Gastroesophageal sphincter (tissue), 4 donors: ENCODE measurements around the gene ZNF792. TPM values are rescaled to one million over a fixed set of nuclear protein-coding genes. Genes with fewer than 3 reads are reported as not detected.
"Not testable (repeated sequence)": the region's sequence is repeated elsewhere in the genome, so short reads cannot be mapped to it uniquely, and the experiment has no call there.

Experiments
- ATAC-seq: fragments of 150-250 bp; one replicate; pipeline ENCODE4 v1.9.1; 2016; ENCODE audit warnings: mild to moderate bottlenecking, moderate library complexity
- H3K27ac ChIP-seq, 4 donors: fragments of 200-600 bp; sonication (generic) in 3 of 4; 1 replicate in 3 of 4; 2 replicates in 1 of 4; pipeline ENCODE4 v1.5.1; 2016 to 2019
- H3K27me3 ChIP-seq: fragments of 200-600 bp; sonication (generic); one replicate; pipeline ENCODE4 v1.5.1; 2019
- H3K36me3 ChIP-seq, 2 donors: fragments of 200-600 bp; sonication (generic); one replicate each; pipeline ENCODE4 v1.5.1; 2019; ENCODE audit warnings: control low read depth in 1 of 2
- H3K4me1 ChIP-seq, 3 donors: fragments of 200-600 bp; sonication (generic); 1 replicate in 2 of 3; 2 replicates in 1 of 3; pipeline ENCODE4 v1.5.1; 2016 to 2019; ENCODE audit warnings: control low read depth in 2 of 3
- H3K4me3 ChIP-seq, 2 donors: fragments of 200-600 bp; sonication (generic); one replicate each; pipeline ENCODE4 v1.5.1; 2019; ENCODE audit warnings: mild to moderate bottlenecking in 1 of 2, moderate library complexity in 1 of 2
- H3K9me3 ChIP-seq, 3 donors: fragments of 200-600 bp; sonication (generic); one replicate each; pipeline ENCODE4 v1.5.1; 2017 to 2019; ENCODE audit warnings: control low read depth in 2 of 3
- CTCF ChIP-seq, 4 experiments: fragments of 200-600 bp in 2 of 4; fragments of 450-650 bp in 2 of 4; sonication (generic) in 1 of 4; IDR thresholded peaks; one replicate each; pipeline ENCODE4 v1.5.1; 2017 to 2019; ENCODE audit warnings: antibody characterized with exemption in 4 of 4, mild to moderate bottlenecking in 2 of 4, moderate library complexity in 2 of 4
- EP300 ChIP-seq: sonication (generic); formaldehyde crosslinking; IDR thresholded peaks from one replicate; pipeline ENCODE4 v1.6.1; 2017; ENCODE audit warnings: antibody characterized with exemption, mild to moderate bottlenecking
- POLR2A ChIP-seq, 2 donors: fragments of 450-650 bp; IDR thresholded peaks; one replicate each; pipeline ENCODE4 v1.6.1; 2017; ENCODE audit warnings: antibody characterized with exemption in 2 of 2, mild to moderate bottlenecking in 2 of 2, moderate library complexity in 1 of 2
- POLR2AphosphoS5 ChIP-seq: sonication (generic); formaldehyde crosslinking; IDR thresholded peaks from one replicate; pipeline ENCODE4 v1.6.1; 2017; ENCODE audit warnings: antibody characterized with exemption
- WGBS, 2 donors: methylation state at CpG; one replicate each; pipeline ENCODE4 v1.1.5; 2018; ENCODE audit warnings: low coverage in 1 of 2; 5-methylcytosine and 5-hydroxymethylcytosine counted together
- total RNA-seq, 4 donors: library from RNA; depleted of rRNA; stranded (reverse); fragments of >200 nt; gene quantifications; one replicate each; pipeline ENCODE4 v1.1.0, GENCODE V29; 2016

The ZNF792 gene
- total RNA-seq, 4 donors from 2014 or later, result 6.5 to 10.2 (median 7.3) TPM

DNA sequence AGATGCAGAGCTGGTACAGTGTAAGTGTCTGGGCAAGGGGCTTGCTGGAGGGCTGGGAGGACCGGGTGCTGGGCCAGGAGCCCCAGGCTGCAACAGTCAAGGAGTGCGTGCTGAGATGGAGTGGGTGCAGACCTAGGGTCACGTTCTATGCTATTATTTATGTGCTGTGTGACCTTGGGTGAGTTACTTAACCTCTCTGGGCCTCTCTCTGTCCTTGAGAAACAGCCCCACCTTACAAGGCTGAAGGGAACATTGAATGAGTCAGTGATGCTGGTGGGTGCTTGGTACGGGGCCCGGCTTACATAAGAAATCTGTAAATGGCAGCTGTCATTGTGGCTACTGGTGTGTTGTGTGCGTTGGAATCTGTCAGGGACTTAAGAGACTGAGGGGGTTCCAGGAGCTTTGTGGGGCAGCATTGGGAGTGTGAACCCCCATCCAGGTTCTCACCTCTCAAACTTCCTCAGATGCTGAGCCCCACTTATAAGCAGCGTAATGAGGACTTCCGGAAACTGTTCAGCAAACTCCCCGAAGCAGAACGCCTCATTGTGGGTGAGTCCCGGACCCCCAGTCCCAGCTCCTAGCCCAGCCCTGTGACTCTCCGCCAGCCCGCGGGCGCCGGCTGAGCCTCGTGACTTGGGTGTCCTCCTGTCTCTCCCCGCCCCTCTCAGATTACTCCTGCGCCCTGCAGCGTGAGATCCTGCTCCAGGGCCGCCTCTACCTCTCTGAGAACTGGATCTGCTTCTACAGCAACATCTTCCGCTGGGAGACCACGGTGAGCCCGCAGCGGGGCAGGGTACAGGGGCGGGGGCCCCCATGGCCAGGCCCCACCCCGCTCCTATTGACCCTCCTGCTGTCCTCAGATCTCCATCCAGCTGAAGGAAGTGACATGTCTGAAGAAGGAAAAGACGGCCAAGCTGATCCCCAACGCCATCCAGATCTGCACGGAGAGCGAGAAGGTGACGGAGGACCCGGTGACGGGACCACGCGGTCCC, 45.7 kb upstream of the ZNF792 start:
- H3K27ac ChIP-seq, result peak overlapping the region in 2 of 4 donors; percentile 32 to 57
- no peak for ATAC-seq
- H3K36me3 ChIP-seq, result peaks cover 0 to 71% of the 10 kb centered on the region in 2 donors
- TF ChIP-seq POLR2AphosphoS5 (no peak), CTCF (IDR thresholded peaks at IDR 0.05) (no peak)
- WGBS, 2 donors, result 83 to 92% methylated on average over 3 to 8 of the region's 36 CpGs
- peaks cover 0 to 67% (median 5%) of the 10 kb centered on the region in 3 donors for H3K4me1 ChIP-seq
- H3K27me3 ChIP-seq, result no peaks in the 10 kb centered on the region
- no peaks in the 10 kb centered on the region for H3K9me3 ChIP-seq
- no peak overlapping the region for H3K4me3 ChIP-seq

- no peaks in the 10 kb centered on the region for H3K27me3 ChIP-seq
- H3K27ac ChIP-seq, result peak overlapping the region in 3 of 4 donors; percentile 32 to 57 (median 56)
- no peaks in the 10 kb centered on the region for H3K9me3 ChIP-seq
- peaks cover 0 to 71% (median 5%) of the 10 kb centered on the region in 3 donors for H3K4me1 ChIP-seq
- TF ChIP-seq POLR2AphosphoS5, result peak; percentile 8
- no peak for TF ChIP-seq CTCF (IDR thresholded peaks at IDR 0.05)
- TF ChIP-seq EP300, result no peak
- peaks cover 0 to 63% of the 10 kb centered on the region in 2 donors for H3K36me3 ChIP-seq
- ATAC-seq, result peak; percentile 40
- H3K4me3 ChIP-seq, result no peak overlapping the region
- 51 to 54% methylated on average over 4 to 5 of the region's 12 CpGs for WGBS, 2 donors
Measured at GRCh38 chr19:35008891-35009341, 44.9 kb upstream of the ZNF792 start.

GRCh38 chr19:35007427-35007826, 43.4 kb upstream of the ZNF792 start:
- Histone ChIP-seq H3K36me3 (peaks cover 0 to 62% of the 10 kb centered on the region in 2 donors), H3K4me1 (peaks cover 0 to 71% (median 10%) of the 10 kb centered on the region in 3 donors)
- H3K27me3 ChIP-seq, H3K9me3 ChIP-seq, H3K27ac ChIP-seq, ATAC-seq, H3K4me3 ChIP-seq: not testable (repeated sequence)
- WGBS, 2 donors, result 91 to 96% methylated on average over 5 to 8 of the region's 8 CpGs

DNA sequence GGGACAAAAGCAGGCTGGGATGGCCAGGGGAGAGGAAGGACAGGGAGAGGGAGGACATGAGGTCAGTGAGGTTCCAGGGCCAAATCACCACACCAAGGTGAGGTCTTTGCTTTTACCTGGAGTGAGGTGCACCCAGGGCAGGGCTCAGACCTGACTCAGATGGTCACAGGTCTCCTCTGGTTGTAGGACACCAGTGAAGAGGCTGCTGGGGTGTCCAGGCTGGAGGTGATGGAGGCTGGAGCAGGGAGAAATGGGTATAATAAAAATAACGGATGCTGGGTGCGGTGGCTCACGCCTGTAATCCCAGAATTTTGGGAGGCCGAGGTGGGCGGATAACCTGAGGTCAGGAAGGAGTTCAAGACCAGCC, 43.0 kb upstream of the ZNF792 start:
- H3K4me3 ChIP-seq, result no peak overlapping the region
- 85 to 100% methylated on average over 1 to 5 of the region's 5 CpGs for WGBS, 2 donors
- H3K36me3 ChIP-seq, result peaks cover 0 to 61% of the 10 kb centered on the region in 2 donors
- H3K9me3 ChIP-seq, result no peaks in the 10 kb centered on the region
- H3K27ac ChIP-seq, result peak overlapping the region in 2 of 4 donors; percentile 19 to 33
- peaks cover 0 to 71% (median 14%) of the 10 kb centered on the region in 3 donors for H3K4me1 ChIP-seq
- no peaks in the 10 kb centered on the region for H3K27me3 ChIP-seq
- no peak for ATAC-seq
- TF ChIP-seq CTCF (IDR thresholded peaks at IDR 0.05) (no peak), POLR2A (IDR thresholded peaks at IDR 0.05) (no peak), EP300 (no peak), POLR2AphosphoS5 (no peak)

DNA sequence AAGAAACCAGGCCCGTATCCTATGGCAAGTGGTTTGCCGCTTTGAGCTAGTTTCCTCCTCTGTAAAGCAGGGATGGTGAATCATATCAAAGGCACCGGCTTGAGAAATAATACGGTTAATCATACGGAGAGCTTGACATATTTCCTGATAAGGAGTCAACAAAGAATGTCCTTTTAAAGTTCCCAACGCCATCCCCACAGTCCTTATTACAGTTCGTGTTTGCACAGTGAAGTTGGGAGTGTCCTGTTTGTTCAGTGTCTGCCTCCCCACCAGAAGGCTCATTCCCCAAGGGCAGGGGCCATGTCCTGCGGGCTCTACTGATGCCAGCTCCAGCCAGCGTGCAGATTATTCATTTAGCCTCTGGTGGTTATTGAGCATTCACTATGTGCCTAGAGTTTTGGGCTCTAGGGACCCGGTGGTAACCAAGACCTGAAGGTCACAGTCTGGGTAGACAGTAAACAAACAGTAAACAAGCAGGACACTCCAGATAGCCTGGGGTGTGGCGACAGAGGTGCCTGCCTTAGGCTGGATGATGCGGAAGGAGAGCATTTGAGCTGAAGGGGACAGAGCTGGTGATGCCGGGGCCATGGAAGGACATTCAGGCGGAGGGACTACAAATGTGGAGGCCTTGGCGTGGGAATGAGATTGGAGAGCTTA, 42.4 kb upstream of the ZNF792 start:
- TF ChIP-seq EP300, result no peak
- peak; percentile 6 for TF ChIP-seq POLR2AphosphoS5
- Histone ChIP-seq H3K36me3 (peaks cover 0 to 57% of the 10 kb centered on the region in 2 donors), H3K4me1 (peaks cover 0 to 71% (median 18%) of the 10 kb centered on the region in 3 donors), H3K4me3 (no peak overlapping the region), H3K27ac (peak overlapping the region in 2 of 4 donors; percentile 19 to 33), H3K9me3 (no peaks in the 10 kb centered on the region), H3K27me3 (no peaks in the 10 kb centered on the region)
- WGBS, 2 donors, result 56 to 84% methylated on average over 8 to 12 of the region's 15 CpGs
- ATAC-seq, result no peak

DNA sequence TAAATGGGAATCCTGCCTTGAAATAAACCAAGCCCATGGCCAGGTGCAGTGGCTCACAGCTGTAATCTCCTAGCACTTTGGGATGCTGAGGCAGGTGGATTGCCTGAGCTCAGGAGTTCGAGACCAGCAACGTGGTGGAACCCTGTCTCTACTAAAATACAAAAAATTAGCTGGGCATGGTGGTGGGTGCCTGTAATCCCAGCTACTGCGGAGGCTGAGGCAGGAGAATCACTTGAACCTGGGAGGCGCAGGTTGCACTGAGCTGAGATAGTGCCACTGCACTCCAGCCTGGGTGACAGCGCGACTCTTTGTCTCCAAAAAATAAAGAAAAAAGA, 41.9 kb upstream of the ZNF792 start:
- H3K4me1 ChIP-seq, result peaks cover 0 to 76% (median 22%) of the 10 kb centered on the region in 3 donors
- peak overlapping the region in 2 of 4 donors; percentile 8 to 33 for H3K27ac ChIP-seq
- not testable (repeated sequence) for ATAC-seq, H3K4me3 ChIP-seq, H3K27me3 ChIP-seq, H3K9me3 ChIP-seq
- H3K36me3 ChIP-seq, result peaks cover 0 to 52% of the 10 kb centered on the region in 2 donors
- WGBS, 2 donors, result 92 to 94% methylated on average over 4 to 6 of the region's 6 CpGs
